ENCODE measurements around the gene TDRD10.

Gene TDRD10

GRCh38 chr1:154497026-154497806, 4.8 kb upstream of the TDRD10 start:
- TF ChIP-seq ZFX (IDR thresholded peaks at IDR 0.05) = no peak
- no peak overlapping the region for H3K27ac ChIP-seq

- TF ChIP-seq ZFX (IDR thresholded peaks at IDR 0.05) (no peak), CTCF (conservative IDR thresholded peaks at IDR 0.05) (no peak)
- no peak overlapping the region for H3K27ac ChIP-seq
Observed at GRCh38 chr1:154499446-154499845, 2.6 kb upstream of the TDRD10 start.

GRCh38 chr1:154500533-154500932, 1.5 kb upstream of the TDRD10 start:
- H3K27ac ChIP-seq = no peak overlapping the region
- TF ChIP-seq CTCF (conservative IDR thresholded peaks at IDR 0.05) (no peak), ZFX (IDR thresholded peaks at IDR 0.05) (no peak)

- H3K27ac ChIP-seq = no peak overlapping the region
Observed at GRCh38 chr1:154501423-154502065, 475 bp upstream of the TDRD10 start.

GRCh38 chr1:154502744-154503115, 711 bp downstream of the TDRD10 start:
- no peak overlapping the region for H3K27ac ChIP-seq
- TF ChIP-seq ZFX (IDR thresholded peaks at IDR 0.05) (no peak), CTCF (conservative IDR thresholded peaks at IDR 0.05) (no peak)

More at GRCh38 chr1:154501423-154502065, 475 bp upstream of the TDRD10 start:
- TF ChIP-seq CTCF (conservative IDR thresholded peaks at IDR 0.05) (no peak), ZFX (IDR thresholded peaks at IDR 0.05) (no peak)

- TF ChIP-seq ZFX (IDR thresholded peaks at IDR 0.05) (no peak), CTCF (conservative IDR thresholded peaks at IDR 0.05) (no peak)
- H3K27ac ChIP-seq = no peak overlapping the region
Observed at GRCh38 chr1:154503898-154504297, 1.9 kb downstream of the TDRD10 start.

GRCh38 chr1:154512760-154513159, 10.7 kb downstream of the TDRD10 start:
- no peak for TF ChIP-seq CTCF (conservative IDR thresholded peaks at IDR 0.05)
- no peak for TF ChIP-seq ZFX (IDR thresholded peaks at IDR 0.05)

More at GRCh38 chr1:154512760-154513159, 10.7 kb downstream of the TDRD10 start:
- H3K27ac ChIP-seq = no peak overlapping the region

Data from C4-2B (cell line).